ENCODE measurements around the gene KCNK10. TPM values are rescaled to one million over a fixed set of nuclear protein-coding genes. Genes with fewer than 3 reads are reported as not detected.

Gene KCNK10
- total RNA-seq, 1 experiment from 2014 or later, result not detected

DNA sequence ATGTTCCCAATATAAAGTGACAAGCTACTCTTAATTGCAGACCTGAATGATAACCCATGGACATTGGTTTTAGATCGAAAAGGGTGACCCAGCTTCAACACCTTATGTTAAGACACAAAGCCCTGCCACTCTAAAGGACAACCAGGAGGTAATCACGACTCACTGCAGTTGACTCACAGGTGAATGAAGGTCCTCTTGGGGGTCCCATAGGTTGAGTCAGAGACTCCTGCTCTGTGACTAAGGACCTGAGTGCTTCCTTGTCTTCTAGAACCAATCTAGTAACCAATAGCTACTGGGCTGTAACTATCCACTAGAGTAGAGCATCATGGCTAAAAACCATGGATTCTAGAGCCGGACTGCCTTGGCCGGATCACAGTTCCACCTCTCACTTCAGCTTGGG lies 73.8 kb downstream of the KCNK10 start:
- Histone ChIP-seq H3K4me3 (ENCODE audit: low read depth, low read length, poor library complexity, severe bottlenecking) (no peak overlapping the region), H3K9me3 (ENCODE audit: low read depth, low read length, poor library complexity, severe bottlenecking) (no peaks in the 10 kb centered on the region), H3K36me3 (ENCODE audit: insufficient read depth, low read length, poor library complexity, severe bottlenecking) (no peaks in the 10 kb centered on the region), H3K4me1 (ENCODE audit: insufficient read depth, low read length, poor library complexity, severe bottlenecking) (no peaks in the 10 kb centered on the region), H3K27ac (ENCODE audit: low read depth, low read length, poor library complexity, severe bottlenecking) (no peak overlapping the region), H3K27me3 (replicated peaks; ENCODE audit: insufficient read depth, low read depth, low read length, poor library complexity) (peaks cover 22% of the 10 kb centered on the region)
- intact Hi-C loops (cut with micrococcal nuclease; ENCODE audit: unreplicated experiment), result no loop called here
- TF ChIP-seq, protein P1, sequence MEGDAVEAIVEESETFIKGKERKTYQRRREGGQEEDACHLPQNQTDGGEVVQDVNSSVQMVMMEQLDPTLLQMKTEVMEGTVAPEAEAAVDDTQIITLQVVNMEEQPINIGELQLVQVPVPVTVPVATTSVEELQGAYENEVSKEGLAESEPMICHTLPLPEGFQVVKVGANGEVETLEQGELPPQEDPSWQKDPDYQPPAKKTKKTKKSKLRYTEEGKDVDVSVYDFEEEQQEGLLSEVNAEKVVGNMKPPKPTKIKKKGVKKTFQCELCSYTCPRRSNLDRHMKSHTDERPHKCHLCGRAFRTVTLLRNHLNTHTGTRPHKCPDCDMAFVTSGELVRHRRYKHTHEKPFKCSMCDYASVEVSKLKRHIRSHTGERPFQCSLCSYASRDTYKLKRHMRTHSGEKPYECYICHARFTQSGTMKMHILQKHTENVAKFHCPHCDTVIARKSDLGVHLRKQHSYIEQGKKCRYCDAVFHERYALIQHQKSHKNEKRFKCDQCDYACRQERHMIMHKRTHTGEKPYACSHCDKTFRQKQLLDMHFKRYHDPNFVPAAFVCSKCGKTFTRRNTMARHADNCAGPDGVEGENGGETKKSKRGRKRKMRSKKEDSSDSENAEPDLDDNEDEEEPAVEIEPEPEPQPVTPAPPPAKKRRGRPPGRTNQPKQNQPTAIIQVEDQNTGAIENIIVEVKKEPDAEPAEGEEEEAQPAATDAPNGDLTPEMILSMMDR (conservative IDR thresholded peaks at IDR 0.05; ENCODE audit: low read depth, low read length), result no peak
- TF ChIP-seq EZH2 (IDR thresholded peaks at IDR 0.05; ENCODE audit: borderline replicate concordance, low read depth, low read length, poor library complexity, severe bottlenecking), result no peak
- no TSS peak for BruUV-seq (replicated peaks)
- CTCF ChIA-PET, result no interaction called here
- no peak for DNase-seq (ENCODE audit: low spot score)
- POLR2A ChIA-PET (ENCODE audit: low non-redundant PET), result no interaction called here

DNA sequence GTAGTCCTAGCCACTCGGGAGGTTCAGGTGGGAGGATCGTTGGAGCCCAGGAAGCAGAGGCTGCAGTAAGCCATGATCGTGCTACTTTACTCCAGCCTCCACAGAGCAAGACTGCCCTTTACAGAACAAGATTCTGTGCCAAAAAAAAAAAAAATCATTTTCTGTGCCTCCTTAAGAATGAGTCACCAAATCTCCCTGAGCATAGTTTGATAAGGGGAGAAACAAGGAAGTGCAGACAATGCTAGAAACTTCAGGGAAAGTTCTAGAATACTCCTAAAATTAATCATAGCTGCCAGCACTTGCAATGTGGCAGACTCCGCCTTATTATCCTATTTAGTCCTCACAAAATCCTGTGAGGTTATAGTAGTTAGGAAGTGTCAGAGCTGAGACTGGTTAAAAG lies 74.5 kb downstream of the KCNK10 start:
- CTCF ChIA-PET, result no interaction called here
- no peak for DNase-seq (ENCODE audit: low spot score)

DNA sequence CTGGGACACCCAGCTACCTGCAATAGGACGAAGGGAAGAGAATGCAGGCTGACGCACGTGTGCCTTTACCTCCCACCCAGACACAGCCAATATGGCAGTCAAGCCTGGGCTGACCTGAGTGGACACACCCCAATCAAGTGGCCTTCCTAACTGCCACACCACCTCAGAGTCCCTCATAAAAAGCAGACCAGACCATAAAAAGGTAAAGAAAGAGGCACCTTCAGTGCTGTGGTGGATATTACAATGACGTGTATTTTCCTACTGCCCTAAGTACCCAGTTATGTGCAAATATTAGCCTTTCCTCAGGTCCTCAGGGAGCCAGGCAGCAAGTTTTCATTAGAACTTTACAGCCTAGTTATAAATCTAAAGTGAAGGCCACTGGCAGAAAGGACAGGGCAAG lies 75.8 kb downstream of the KCNK10 start:
- CTCF ChIA-PET, result no interaction called here
- Histone ChIP-seq H3K36me3 (ENCODE audit: insufficient read depth, low read length, poor library complexity, severe bottlenecking) (no peaks in the 10 kb centered on the region), H3K27me3 (replicated peaks; ENCODE audit: insufficient read depth, low read depth, low read length, poor library complexity) (peaks cover 36% of the 10 kb centered on the region), H3K4me1 (ENCODE audit: insufficient read depth, low read length, poor library complexity, severe bottlenecking) (no peaks in the 10 kb centered on the region), H3K4me3 (ENCODE audit: low read depth, low read length, poor library complexity, severe bottlenecking) (no peak overlapping the region), H3K27ac (ENCODE audit: low read depth, low read length, poor library complexity, severe bottlenecking) (no peak overlapping the region), H3K9me3 (ENCODE audit: low read depth, low read length, poor library complexity, severe bottlenecking) (no peaks in the 10 kb centered on the region)
- no TSS peak for BruUV-seq (replicated peaks)
- no peak for DNase-seq (ENCODE audit: low spot score)
- intact Hi-C loops (cut with micrococcal nuclease; ENCODE audit: unreplicated experiment), result no loop called here
- TF ChIP-seq EZH2 (IDR thresholded peaks at IDR 0.05; ENCODE audit: borderline replicate concordance, low read depth, low read length, poor library complexity, severe bottlenecking), result no peak
- TF ChIP-seq, protein P1 (conservative IDR thresholded peaks at IDR 0.05; ENCODE audit: low read depth, low read length), result no peak
- POLR2A ChIA-PET (ENCODE audit: low non-redundant PET), result no interaction called here

More for the DNA sequence above, 74.5 kb downstream of the KCNK10 start:
- H3K27me3 ChIP-seq (replicated peaks; ENCODE audit: insufficient read depth, low read depth, low read length, poor library complexity), result peaks cover 27% of the 10 kb centered on the region
- H3K4me3 ChIP-seq (ENCODE audit: low read depth, low read length, poor library complexity, severe bottlenecking), result no peak overlapping the region
- BruUV-seq (replicated peaks), result no TSS peak
- intact Hi-C loops (cut with micrococcal nuclease; ENCODE audit: unreplicated experiment), result no loop called here
- no peaks in the 10 kb centered on the region for H3K36me3 ChIP-seq (ENCODE audit: insufficient read depth, low read length, poor library complexity, severe bottlenecking)
- TF ChIP-seq, protein P1 (conservative IDR thresholded peaks at IDR 0.05; ENCODE audit: low read depth, low read length), result no peak
- no peak for TF ChIP-seq EZH2 (IDR thresholded peaks at IDR 0.05; ENCODE audit: borderline replicate concordance, low read depth, low read length, poor library complexity, severe bottlenecking)
- POLR2A ChIA-PET (ENCODE audit: low non-redundant PET), result no interaction called here
- H3K9me3 ChIP-seq (ENCODE audit: low read depth, low read length, poor library complexity, severe bottlenecking), result no peaks in the 10 kb centered on the region
- H3K4me1 ChIP-seq (ENCODE audit: insufficient read depth, low read length, poor library complexity, severe bottlenecking), result no peaks in the 10 kb centered on the region
- H3K27ac ChIP-seq (ENCODE audit: low read depth, low read length, poor library complexity, severe bottlenecking), result no peak overlapping the region
